Measurements from ENCODE around the gene SLC4A5.

SLC4A5 gene, protein sequence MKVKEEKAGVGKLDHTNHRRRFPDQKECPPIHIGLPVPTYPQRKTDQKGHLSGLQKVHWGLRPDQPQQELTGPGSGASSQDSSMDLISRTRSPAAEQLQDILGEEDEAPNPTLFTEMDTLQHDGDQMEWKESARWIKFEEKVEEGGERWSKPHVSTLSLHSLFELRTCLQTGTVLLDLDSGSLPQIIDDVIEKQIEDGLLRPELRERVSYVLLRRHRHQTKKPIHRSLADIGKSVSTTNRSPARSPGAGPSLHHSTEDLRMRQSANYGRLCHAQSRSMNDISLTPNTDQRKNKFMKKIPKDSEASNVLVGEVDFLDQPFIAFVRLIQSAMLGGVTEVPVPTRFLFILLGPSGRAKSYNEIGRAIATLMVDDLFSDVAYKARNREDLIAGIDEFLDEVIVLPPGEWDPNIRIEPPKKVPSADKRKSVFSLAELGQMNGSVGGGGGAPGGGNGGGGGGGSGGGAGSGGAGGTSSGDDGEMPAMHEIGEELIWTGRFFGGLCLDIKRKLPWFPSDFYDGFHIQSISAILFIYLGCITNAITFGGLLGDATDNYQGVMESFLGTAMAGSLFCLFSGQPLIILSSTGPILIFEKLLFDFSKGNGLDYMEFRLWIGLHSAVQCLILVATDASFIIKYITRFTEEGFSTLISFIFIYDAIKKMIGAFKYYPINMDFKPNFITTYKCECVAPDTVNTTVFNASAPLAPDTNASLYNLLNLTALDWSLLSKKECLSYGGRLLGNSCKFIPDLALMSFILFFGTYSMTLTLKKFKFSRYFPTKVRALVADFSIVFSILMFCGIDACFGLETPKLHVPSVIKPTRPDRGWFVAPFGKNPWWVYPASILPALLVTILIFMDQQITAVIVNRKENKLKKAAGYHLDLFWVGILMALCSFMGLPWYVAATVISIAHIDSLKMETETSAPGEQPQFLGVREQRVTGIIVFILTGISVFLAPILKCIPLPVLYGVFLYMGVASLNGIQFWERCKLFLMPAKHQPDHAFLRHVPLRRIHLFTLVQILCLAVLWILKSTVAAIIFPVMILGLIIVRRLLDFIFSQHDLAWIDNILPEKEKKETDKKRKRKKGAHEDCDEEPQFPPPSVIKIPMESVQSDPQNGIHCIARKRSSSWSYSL

GRCh38 chr2:74343316-74343715 lies at the start of gene SLC4A5:
SLC4A5 (minus strand) TSS chr2:74343416; CDS start chr2:74315023, 28,393 bp downstream.
- no peak for DNase-seq (ENCODE audit: low read depth)

- DNase-seq (ENCODE audit: low read depth) = no peak
Observed at GRCh38 chr2:74392449-74392743, 49.2 kb upstream of the SLC4A5 start.

DNA sequence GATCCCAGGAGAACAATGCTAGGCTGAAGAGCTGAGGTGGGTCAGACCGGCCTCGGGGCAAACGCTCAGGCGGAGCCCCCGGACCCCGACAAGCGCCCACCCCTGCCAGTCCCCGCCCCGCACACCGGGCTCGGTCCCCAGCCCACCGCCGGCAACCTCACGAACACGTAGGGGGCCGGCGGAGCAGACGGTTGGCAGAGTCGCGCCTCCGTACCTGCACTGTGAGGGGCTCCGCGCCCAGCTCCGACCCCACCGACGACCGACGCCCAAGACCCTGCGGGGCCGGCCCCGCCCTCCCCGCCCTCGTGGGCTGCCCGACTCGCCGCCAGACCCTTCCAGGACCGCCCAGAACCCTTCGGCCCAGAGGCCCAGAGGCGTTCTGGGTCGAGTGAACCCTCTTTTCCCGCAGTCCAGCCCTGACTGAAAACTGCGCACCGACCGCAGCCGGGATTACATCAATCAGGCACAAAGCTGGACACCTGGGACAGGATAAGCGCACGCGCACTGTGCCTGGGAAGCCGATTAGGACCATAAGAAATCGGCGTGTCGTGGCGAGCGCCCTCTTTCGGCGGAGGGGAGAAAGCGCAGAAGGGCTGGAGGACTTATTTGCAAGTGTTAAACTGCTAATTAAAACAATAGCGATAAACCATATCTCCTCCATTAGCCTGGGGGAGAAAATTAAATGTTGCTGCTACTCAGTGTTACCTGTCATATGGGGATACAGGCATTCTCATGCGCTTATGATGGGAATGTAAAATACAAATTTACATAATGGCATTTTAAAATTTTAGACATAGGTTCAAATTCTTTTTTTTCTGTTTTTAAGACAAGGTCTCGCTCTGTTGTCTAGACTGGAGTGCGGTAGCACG lies 48.6 kb upstream of the SLC4A5 start:
- DNase-seq (ENCODE audit: low read depth) = peak; percentile 77

- peak; percentile 67 for DNase-seq (ENCODE audit: low read depth)
Observed at GRCh38 chr2:74391209-74391579, 48.0 kb upstream of the SLC4A5 start.

- DNase-seq (ENCODE audit: low read depth) = no peak
Observed at GRCh38 chr2:74390606-74391005, 47.4 kb upstream of the SLC4A5 start.

GRCh38 chr2:74387346-74387745 lies 44.1 kb upstream of the SLC4A5 start:
- peak; percentile 21 for DNase-seq (ENCODE audit: low read depth)

DNA sequence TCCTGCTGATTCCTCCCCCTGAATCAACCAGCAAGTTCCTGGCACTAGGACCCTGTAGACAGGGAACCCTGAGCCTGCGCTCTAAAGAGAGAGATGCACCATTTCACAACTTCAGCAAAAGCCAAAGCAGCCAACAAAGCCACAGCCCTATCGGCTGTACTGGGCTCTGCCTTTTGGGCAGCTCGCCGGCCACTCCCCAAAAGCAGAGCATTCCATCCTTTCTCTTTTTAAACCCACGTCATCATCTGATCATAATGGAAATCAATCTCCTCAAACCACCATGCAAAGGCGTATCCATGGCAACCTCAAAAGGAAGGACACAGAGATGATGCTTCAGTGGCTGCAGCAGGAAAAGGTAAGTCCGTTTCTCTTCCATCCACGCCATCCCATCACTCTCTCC lies 42.2 kb upstream of the SLC4A5 start:
- peak; percentile 38 for DNase-seq (ENCODE audit: low read depth)

GRCh38 chr2:74384051-74384450 lies 40.8 kb upstream of the SLC4A5 start:
- no peak for DNase-seq (ENCODE audit: low read depth)

DNA sequence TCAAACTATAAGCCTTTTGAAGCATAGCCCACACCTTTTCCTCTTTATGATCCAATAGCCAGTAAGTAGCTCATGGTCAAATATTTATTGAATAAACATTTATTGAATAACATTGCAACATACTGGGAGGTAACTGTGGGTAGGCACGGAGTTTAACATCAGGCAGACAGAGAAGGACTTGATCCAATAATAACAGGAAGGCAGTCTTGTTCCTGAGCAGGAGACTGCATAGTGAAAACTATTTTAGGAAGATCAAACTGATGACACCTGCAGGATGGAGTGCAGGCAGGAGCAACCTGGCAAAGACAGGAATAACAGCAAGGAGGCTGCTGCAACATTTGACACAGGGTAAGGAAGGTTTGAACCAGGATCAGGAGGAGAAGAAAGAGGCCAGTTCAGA lies 40.0 kb upstream of the SLC4A5 start:
- DNase-seq (ENCODE audit: low read depth) = no peak

DNA sequence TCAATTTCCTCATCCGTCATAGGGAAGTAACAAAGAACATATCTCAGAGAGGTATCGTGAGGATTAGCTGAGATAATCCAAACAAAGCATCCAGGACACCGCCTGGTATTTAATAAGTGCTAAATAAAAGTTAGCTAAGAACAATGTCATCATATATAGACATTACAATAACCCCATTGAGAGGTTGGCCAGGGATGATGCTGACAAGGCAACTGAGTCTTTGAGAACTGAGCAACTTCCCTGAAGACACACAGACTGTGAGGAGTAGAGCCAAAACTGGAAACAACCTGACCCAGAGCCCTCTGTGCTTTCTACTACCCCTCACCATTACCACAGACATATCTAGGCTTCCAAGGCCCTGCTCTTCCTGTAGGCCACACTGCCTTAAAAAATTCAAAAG lies 38.5 kb upstream of the SLC4A5 start:
- DNase-seq (ENCODE audit: low read depth) = no peak

- DNase-seq (ENCODE audit: low read depth) = peak; percentile 70
Observed at GRCh38 chr2:74379851-74380789, 36.9 kb upstream of the SLC4A5 start, which contains the start of gene DCTN1. DCTN1 (minus strand) TSS chr2:74380311; CDS start chr2:74380037, 274 bp downstream.

DNA sequence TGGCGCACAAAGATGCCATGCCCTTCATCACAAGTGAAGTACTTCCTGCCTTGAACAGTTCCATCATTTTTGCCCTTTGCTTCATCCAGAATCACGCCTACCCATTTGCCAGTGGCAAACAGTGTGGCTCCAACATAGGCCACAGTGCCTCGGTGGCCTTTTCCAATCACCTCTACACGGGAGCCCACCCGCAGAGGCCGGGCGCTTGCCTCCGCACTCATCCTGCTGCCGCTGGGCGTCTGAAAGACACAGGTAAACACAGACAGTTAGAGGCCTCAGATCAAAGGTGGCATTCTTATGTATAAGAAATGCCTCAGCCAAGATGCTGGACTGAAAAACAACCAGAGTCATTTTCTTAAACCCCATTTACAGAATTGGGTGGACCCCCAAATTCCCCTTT lies 34.8 kb upstream of the SLC4A5 start:
- DNase-seq (ENCODE audit: low read depth) = no peak

GRCh38 chr2:74375838-74376237 lies 32.6 kb upstream of the SLC4A5 start:
- no peak for DNase-seq (ENCODE audit: low read depth)

DNA sequence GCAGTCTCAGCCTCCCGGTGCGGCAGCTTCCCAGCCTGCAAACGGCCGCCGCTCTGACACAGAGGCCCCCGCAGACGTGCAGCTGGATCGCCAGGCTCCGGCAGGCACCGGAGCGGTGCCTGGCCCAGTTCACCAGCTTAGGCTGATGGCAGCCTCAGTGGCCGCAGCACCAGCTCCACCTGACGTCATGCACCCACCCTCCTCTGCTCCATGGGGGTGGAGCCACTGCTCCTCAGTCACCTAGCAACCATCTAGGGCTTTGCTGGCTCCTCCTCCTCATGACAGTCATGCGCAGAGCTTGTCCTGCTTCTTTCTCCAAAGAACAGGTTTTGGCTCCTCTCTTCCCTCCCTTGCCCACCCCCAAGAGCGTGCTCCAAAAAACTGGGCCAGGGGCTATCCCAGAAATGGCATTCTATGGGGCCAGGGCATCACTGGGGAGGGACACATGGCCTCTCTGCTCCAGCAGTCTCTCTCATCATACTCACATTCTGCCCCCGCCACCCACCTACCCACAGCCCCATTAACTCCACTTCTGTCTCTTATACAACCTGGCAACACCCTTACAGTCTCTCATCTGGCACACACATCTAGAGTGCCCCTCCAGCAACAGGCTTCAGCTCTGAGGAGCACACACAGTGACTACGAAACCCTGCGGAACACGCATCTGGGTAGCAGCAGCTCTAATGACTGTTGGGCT lies 31.4 kb upstream of the SLC4A5 start:
- peak; percentile 86 for DNase-seq (ENCODE audit: low read depth)

DNA sequence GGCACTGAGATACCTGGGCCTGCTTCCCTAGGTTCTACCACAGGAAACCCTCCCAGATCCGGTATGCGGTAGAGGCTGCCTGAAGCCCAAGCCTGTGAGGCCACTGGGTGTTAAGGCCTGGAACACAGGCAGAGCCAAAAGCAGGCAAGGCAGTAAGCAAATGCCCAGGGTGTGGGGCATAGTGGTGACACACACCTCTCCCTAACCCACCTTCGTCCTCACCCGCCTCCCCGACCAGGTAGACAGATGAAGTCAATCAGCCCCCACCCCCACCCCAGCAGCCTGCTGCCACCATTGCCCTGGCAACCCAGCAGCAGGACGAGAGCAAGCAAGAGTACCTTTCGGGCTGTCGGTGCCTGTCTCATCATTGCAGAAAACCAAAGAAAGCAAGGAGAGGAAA lies 30.8 kb upstream of the SLC4A5 start:
- DNase-seq (ENCODE audit: low read depth) = no peak

- no peak for DNase-seq (ENCODE audit: low read depth)
Observed at GRCh38 chr2:74373221-74373676, 30.0 kb upstream of the SLC4A5 start.

DNA sequence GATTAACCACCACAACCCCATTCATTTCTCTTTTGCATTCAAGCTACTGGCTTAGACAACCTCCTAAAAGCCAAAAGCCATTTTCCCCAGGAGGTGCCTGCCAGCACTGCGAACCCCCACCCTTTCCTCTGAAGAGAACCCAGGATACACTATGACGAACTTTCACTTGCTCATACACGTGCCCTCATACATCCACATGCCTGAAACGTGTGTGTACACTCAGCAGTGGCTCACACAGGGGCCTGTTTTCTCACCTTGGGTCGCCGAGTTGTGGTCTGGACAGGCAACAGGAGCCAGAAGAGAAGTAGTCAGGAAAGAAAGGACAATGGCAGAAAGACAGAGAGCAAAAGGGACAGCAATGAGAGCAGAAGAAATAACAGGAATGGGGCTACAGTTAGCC lies 29.5 kb upstream of the SLC4A5 start:
- DNase-seq (ENCODE audit: low read depth) = no peak

DNA sequence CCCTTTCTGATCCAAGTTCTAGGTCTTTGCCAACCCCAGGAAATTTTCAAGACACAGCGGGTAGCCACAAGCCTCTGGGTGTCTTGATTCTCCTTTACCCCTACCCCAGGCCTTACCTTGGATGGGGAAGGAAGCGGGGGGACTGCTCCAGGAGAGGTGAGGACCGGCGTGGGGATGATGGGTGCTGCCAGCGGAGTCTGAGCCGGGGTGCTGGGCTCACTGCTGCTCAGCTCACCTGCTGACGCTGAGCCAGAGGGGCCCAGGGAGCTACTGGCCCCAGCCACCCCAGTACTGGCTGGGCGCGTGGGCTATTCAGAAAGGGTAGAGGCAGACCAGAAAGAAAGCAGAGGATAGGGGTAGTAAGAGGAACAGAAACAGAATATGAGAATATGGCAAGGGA lies 28.2 kb upstream of the SLC4A5 start:
- DNase-seq (ENCODE audit: low read depth) = no peak

GRCh38 chr2:74369976-74370375 lies 26.8 kb upstream of the SLC4A5 start:
- no peak for DNase-seq (ENCODE audit: low read depth)

GRCh38 chr2:74368499-74368898 lies 25.3 kb upstream of the SLC4A5 start:
- no peak for DNase-seq (ENCODE audit: low read depth)

Data from amniotic epithelial cell (primary cell).